ENCODE results near the gene CENPV. TPM values are rescaled to one million over a fixed set of nuclear protein-coding genes. Genes with fewer than 3 reads are reported as not detected.

Gene CENPV
- 13.6 and 35.5 TPM in 2 replicates for total RNA-seq

DNA sequence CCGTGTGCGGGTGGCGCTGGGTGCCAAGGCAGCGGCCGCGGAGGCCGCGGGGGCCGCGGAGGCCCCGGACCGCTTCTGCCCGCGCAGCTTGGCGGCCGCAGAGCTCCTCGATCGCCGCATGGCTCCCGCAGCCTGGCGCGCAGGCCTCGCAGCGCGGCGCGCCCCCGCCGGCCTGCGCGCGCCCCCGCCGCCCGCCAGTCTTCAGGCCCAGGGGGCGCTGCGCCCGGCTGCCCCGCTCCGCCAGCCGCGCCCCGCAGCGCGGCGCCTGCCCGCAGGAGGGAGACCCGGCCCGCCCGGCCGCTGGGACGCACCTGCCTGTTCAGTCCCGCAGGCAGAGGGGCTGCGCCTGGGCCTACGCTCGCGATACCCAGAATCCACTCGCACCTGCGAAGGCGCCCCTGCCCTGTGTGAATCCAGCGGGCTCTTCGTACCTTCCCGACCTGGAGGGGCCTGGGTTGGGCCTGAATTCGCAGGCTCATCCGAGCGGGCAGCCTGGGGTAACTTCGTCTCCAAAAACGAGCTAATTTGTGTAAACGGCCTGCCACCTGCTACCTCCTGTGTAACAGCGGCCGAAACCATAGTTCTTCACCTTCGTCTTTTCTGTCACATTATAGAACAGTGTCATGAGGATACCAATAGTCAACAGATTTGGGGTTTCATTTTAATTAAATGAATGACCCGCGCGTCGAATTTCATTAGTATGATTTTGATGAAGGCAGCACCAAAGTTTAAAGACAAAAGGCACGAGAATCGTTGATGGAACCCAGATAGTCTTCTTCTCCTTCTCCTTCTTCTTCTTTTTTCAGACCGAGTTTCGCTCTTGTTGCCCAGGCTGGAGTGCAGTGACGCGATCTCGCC is at the start of gene CENPV:
Gene CENPV, minus strand, starts transcription at position 153 of the 858 bp plus-strand sequence. Its CDS starts 33 bp downstream, at position 120.

DNA sequence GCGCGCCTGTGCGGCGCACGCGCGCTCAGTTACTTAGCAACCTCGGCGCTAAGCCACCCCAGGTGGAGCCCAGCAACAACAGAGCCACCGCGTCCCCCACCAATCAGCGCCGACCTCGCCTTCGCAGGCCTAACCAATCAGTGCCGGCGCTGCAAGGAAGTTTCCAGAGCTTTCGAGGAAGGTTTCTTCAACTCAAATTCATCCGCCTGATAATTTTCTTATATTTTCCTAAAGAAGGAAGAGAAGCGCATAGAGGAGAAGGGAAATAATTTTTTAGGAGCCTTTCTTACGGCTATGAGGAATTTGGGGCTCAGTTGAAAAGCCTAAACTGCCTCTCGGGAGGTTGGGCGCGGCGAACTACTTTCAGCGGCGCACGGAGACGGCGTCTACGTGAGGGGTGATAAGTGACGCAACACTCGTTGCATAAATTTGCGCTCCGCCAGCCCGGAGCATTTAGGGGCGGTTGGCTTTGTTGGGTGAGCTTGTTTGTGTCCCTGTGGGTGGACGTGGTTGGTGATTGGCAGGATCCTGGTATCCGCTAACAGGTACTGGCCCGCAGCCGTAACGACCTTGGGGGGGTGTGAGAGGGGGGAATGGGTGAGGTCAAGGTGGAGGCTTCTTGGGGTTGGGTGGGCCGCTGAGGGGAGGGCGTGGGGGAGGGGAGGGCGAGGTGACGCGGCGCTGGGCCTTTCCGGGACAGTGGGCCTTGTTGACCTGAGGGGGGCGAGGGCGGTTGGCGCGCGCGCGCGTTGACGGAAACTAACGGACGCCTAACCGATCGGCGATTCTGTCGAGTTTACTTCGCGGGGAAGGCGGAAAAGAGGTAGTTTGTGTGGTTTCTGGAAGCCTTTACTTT is 27.6 kb upstream of the CENPV start, which contains the start of gene UBB:
Gene UBB, plus strand, starts transcription at position 452 of the 856 bp plus-strand sequence. CDS start 817 bp downstream, outside the sequence.

Other genes with a start within 250 kb of the CENPV start
- gene NCOR1, start 137.9 kb downstream of the CENPV start, total RNA-seq, result 88.5 and 105 TPM in 2 replicates
- gene PIGL, start 136.3 kb downstream of the CENPV start, total RNA-seq, result 19.7 and 32.1 TPM in 2 replicates
- 1,660 and 1,773 TPM in 2 replicates for gene UBB, start 27.6 kb upstream of the CENPV start, total RNA-seq
- 28.9 and 62.5 TPM in 2 replicates for gene TRPV2, start 62.1 kb upstream of the CENPV start, total RNA-seq
- gene LRRC75A, start 138.7 kb upstream of the CENPV start, total RNA-seq, result 3.3 and 4.7 TPM in 2 replicates
- gene ZNF287, start 215.7 kb upstream of the CENPV start, total RNA-seq, result 6.1 and 6.3 TPM in 2 replicates